Head of caudate nucleus (tissue), 42 donors: Measurements from ENCODE around the gene CLEC4G.
A peak's percentile ranks its signal among the peaks of the same experiment; 100 is the strongest.
"Not testable (repeated sequence)": the region's sequence is repeated elsewhere in the genome, so short reads cannot be mapped to it uniquely, and the experiment has no call there.

Experiments
- DNase-seq, 42 donors: peaks; one replicate each; pipeline versions ENCODE4 v3.0.0 to v3.0.0-alpha.2; 2020 to 2021; ENCODE audit warnings: mixed read lengths in 7 of 42
- intact Hi-C: fragments of 100-400 bp; cut with DNase I; formaldehyde crosslinking; loops from one replicate; pipeline ENCODE4 v1.15.0; 2022

Gene CLEC4G

GRCh38 chr19:7748171-7748570, 16.3 kb upstream of the CLEC4G start:
- no peak for DNase-seq
- intact Hi-C loops, result no loop called here

GRCh38 chr19:7746903-7747884, 15.3 kb upstream of the CLEC4G start, which contains the start of gene CD209:
CD209 (minus strand) TSS chr19:7747534; CDS start chr19:7747511, 23 bp downstream.
- intact Hi-C loops, result no loop called here
- no peak for DNase-seq

- intact Hi-C loops, DNase-seq: not testable (repeated sequence)
Observed at GRCh38 chr19:7746306-7746705, 14.4 kb upstream of the CLEC4G start.

GRCh38 chr19:7744871-7745650, 13.2 kb upstream of the CLEC4G start:
- intact Hi-C loops, result no loop called here
- no peak for DNase-seq

DNA sequence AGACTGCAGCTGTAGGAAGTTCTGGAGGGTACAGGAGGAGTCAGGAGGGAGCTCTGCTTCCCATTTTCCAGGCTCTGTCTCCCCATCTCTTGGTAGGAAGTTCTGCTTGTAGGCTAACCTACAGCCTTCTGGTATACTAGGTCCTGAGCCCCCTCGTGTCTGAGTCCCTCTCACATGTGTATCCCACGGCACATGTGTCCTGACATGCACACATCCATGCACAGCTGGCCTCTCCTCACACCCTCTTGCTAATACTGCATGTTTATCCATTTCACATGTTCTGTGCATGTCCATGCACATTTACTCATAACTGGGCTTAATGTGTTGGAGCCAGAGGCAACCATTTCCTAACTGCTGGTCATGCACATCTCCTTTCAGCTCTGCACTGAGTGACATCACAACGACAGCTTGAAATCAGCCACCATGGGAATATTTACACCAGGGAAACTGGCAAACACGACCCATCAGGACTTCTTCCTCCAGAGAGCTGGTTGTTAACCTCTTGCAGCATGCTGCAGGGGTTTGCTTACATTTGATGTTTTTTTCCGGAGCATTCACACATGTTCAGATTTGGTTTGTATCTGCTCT, 12.4 kb upstream of the CLEC4G start:
- no peak for DNase-seq
- intact Hi-C loops, result no loop called here

- intact Hi-C loops, result no loop called here
- DNase-seq, result no peak
Observed at GRCh38 chr19:7743425-7743841, 11.5 kb upstream of the CLEC4G start.

DNA sequence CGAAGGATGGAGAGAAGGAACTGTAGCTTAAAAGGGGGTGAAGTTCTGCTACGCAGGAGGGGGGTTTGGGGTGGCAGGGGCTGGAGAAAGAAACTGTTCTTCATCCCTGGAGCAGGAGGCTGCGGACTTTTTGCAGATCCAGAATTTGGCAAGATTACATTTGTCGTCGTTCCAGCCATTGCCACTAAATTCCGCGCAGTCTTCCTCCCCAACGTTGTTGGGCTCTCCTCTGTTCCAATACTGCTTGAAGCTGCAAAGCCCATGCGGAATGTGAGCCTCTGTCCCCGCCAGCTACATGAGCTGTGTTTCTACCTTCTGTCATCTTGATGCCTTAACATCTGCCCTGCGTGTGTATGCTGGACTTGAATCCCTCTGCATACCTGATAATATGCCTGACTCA, 11.1 kb upstream of the CLEC4G start:
- no peak for DNase-seq
- intact Hi-C loops, result no loop called here

DNA sequence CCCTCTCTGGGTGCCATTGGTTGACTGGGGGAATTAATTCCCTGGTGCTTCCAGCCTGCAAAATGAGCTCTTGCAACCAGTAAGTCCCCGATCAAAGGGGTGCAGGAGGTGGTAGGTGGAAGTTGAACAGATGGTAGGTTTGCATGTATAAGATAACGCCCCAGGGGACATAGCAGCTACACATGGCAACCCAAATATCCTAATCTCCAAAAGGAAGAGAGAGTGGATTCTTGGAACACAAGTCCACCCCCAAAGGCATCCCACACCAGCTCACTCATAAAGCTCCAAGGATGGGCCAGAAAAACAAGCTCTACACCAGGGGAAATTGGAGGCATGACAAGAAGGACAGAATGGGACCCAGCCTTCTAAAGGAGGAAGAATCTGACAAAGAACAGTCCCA, 10.7 kb upstream of the CLEC4G start:
- no peak for DNase-seq

DNA sequence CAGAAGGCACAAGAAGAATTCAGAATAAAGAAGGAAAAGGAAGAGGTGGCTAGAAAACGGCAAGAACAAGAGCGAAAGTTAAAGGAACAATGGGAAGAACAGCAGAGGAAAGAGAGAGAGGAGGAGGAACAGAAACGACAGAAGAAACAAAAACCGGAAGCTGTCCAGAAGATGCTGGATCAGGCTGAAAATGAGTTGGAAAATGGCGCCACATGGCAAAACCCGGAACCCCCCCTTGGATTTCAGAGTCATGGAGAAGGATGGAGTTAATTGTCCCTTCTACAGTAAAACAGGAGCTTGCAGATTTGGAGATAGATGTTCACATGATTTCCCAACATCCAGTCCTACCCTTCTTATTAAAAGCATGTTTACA, 8.8 kb upstream of the CLEC4G start:
- no peak for DNase-seq
- intact Hi-C loops, result no loop called here

More for the DNA sequence above, 10.7 kb upstream of the CLEC4G start:
- intact Hi-C loops, result no loop called here

DNA sequence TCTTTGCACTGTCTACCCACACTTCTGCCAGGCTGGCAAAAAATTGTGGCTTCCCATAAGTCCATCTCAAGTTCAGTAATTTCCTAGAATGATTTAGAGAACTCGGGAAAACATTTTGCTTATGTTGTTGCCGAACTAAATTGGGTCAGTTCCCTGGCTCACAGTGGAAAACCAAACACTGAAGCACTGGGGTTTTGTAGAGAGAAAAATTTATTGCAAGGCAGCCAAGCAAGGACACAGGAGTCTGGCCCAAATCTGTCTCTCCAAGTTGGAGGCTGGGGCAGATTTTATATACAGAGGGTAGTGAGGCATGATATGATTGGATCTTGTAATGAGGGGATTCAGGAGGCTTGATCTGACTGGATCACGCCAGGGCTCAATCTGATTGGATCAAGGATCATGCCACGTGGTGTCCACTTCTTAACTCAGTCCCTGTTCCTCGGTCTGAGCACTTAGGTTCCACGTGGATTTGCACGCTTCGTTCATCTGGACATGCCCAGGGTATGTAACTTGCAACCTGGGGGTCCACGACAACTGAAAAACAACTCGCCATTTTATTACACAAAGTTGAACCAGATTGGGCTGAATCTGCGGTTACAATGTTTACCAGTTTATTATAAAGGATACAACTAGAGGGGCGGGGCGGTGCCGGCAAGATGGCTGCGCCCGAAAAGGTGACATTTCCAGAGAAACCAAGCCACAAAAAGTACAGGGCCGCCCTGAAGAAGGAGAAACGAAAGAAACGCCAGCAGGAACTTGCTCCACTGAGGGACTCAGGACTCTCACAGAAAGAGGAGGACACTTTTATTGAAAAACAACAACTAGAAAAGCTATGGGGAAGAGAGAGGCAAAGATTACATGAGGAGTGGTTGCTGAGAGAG, 8.1 kb upstream of the CLEC4G start:
- no peak for DNase-seq
- intact Hi-C loops, result no loop called here

DNA sequence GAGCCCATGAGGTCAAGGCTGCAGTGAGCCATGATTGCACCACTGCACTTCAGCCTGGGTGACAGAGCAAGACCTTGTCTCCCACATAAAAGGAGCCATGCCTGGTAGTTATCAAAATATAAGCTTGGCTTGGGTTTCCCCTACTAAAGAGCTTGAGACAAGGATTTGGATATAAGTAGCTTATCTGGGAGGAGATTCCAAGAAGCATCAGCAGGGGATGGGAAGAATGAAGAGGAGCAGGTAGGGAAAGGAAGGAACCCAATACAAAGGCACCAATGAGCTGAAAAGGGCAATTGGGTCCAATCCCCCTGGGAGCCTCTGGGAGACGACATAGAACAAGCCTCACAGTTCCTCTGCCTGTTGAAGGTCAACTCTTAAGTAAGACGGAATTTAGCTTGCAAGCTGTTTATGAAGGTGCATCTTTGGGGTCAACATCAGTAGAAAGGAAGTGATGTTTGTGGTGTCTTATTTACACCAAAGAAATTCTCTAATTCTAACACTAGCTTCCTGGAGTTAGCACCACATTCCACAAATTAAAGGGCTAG, 7.4 kb upstream of the CLEC4G start:
- intact Hi-C loops, result no loop called here
- DNase-seq, result no peak

DNA sequence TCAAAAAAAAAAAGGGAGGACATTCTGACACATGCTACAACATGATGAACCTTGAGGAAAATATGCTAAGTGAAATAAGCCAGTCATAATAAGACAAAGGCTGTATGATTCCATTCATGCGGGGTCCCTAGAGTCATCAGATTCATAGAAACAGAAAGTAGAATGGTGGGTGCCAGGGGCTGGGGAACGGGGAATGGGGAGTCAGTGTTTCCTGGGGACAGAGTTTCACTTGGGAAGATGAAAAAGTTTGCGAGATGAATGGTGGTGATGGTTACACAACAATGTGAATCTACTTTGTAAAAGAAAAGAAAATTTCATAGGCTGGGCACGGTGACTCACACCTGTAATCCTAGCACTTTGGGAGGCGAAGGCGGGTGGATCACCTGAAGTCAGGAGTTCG, 6.1 kb upstream of the CLEC4G start:
- DNase-seq, result no peak
- intact Hi-C loops, result no loop called here

DNA sequence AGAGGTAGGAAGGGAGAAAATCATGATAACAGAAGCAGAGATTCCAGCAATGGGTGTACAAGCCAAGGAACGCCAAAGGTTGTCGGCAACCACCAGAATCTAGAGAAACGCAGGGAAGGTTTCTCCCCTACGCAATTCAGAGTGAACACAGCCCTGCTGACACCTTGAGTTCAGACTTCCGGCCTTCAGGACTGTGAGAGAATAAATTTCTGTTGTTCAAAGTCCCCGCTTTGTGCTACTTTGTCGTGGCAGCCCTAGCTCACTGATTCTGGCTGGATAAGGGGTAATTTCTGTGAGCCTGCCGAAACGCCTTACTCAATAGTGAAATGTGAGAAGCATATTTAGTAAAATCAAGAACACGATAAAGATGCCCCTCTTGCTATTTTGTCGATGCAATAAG, 5.3 kb upstream of the CLEC4G start:
- intact Hi-C loops, result no loop called here

GRCh38 chr19:7736148-7736547, 4.2 kb upstream of the CLEC4G start:
- intact Hi-C loops, result no loop called here
- no peak for DNase-seq

More for the DNA sequence above, 5.3 kb upstream of the CLEC4G start:
- DNase-seq, result no peak

DNA sequence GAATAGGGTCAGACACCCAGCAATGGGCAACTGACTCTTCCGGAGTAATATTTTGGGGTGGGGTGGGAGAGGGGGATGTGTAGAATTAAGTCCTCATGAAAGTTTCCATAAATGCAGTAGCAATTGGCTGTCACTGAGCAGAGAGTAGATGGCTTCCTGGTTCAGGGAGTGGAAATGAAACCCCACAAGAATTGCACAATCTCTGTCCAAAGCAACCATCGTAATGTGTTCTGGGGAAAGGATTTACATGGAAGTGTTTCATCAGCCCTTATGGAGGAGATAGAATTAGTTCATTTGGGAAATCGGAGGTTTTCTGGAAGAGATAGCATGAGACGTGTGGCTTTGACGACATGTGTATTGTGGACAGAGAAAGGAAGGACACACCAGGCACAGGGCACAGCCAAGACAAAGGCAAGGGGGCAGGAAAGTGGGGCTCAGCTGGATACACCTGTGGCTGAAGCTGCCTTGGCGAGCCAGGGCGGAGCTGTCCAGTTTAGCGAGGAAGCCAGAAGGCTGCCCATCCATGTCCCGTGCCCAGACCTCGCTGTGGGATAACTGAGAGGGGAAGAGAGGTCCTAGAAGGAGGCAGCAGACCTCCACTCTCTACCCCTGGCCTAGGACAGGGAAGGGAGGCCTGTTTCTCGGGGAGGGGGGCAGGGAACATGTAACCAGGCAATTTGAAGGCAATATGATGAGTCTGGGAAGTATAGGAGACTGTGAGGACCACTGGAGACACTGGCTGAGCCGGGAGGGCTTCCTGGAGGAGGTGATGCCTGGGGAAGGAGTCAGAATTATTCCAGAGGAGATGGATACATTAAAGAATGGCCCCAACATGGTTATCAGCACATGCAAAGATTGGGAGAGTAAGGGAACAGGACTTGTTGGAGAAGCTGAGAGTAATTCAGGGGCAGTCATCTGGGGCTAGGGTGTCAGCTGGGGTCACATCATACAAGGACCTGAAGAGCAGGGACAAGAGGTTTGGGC, 2.6 kb upstream of the CLEC4G start:
- peak in 2 of 42 donors; percentile 6 to 7 for DNase-seq
- intact Hi-C loops, result no loop called here

DNA sequence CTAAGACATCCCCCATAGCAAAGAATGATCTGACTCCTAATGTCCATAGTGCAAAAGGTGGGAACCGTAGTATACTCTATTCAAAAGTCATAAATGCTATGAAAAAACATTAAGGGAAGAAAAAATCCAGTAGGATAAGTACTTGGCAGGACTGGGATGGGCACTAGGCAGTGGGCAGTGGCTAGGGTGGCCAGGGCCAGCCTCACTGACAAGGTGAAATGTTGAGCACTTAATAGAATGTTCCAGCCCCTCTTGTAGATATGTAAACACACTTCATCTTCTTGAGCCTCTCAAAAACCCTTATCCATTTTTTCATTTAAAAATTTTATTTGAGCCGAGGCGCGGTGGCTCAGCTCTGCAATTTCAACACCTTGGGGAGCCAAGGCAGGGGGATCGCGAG, 1.5 kb upstream of the CLEC4G start:
- intact Hi-C loops, result no loop called here
- DNase-seq, result no peak

DNA sequence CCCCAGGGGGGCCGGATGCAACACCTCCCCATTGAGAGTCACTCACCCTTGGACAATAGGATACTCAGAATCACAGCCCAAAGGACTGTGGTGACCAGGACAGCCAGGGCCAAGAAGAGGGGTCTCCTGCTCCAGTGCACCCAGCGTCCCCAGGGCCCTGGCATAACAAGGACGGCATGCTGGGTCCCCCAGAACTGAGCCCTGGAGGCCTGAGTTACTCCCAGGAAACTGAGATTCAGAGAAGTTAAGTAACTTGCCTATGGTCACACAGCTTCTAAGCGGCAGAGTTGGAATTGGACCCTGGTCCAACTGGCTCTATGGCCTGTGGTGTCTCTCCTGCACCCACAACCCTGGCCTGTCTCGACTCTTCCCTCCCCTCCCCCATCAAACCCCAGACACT, 295 bp downstream of the CLEC4G start:
- intact Hi-C loops, result no loop called here
- no peak for DNase-seq
